GM18499 (cell line): Measurements from ENCODE around the gene ABCA3.
A peak's percentile ranks its signal among the peaks of the same experiment; 100 is the strongest.
"Not testable (repeated sequence)": the region's sequence is repeated elsewhere in the genome, so short reads cannot be mapped to it uniquely, and the experiment has no call there.

ENCODE experiments used
- ATAC-seq: cut with Tn5 transposase; IDR thresholded peaks from one replicate; pipeline ENCODE4 v1.9.1; 2021; ENCODE audit warnings: moderate number of reproducible peaks; ENCODE audit not compliant: insufficient read depth, unreplicated experiment

The ABCA3 gene

GRCh38 chr16:2340564-2341455 is at the start of gene ABCA3:
Gene ABCA3, minus strand, starts transcription at chr16:2340728. Its CDS starts 14,262 bp downstream, at chr16:2326466.
- peak; percentile 71 for ATAC-seq

GRCh38 chr16:2388875-2389433 is 48.4 kb upstream of the ABCA3 start:
- ATAC-seq: no peak

- ATAC-seq: no peak
Observed at GRCh38 chr16:2388139-2388874, 47.8 kb upstream of the ABCA3 start.

- ATAC-seq: no peak
Observed at GRCh38 chr16:2386990-2387389, 46.5 kb upstream of the ABCA3 start.

DNA sequence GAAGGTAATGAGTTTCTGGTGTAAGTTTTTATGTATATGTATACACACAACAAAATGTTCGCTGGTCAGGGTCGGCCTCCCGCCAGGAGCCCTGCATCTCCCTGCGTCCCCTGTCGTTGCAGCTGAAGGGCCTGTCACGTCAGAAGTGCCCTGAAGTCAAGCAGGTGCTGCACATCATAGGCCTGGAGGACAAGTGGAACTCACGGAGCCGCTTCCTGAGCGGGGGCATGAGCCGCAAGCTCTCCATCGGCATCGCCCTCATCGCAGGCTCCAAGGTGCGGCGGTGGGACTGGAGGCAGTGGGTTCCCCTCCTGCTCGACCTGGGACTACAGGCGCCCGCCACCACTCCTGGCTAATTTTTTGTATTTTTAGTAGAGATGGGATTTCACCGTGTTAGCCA is 45.5 kb upstream of the ABCA3 start:
- ATAC-seq: not testable (repeated sequence)

- no peak for ATAC-seq
Observed at GRCh38 chr16:2385190-2385836, 44.8 kb upstream of the ABCA3 start.

DNA sequence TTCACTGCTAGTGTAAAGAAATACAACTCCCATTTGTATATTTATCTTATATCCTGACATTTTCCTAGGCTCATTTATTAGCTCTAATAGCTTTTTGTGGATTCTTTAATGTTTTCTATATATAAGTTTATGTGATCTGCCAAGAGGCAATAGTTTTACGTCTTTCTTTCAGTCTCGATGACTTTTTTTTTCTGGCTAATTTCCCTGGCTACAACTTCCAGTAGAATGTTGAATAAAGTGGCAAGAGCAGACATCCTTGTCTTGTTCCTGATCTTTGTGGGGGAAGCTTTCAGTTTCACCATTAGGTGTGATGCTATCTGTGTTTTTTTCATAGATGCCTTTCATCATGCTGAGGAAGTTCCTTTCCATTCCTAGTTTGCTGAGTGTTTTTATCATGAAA is 43.9 kb upstream of the ABCA3 start:
- no peak for ATAC-seq

- no peak for ATAC-seq
Observed at GRCh38 chr16:2383501-2383900, 43.0 kb upstream of the ABCA3 start.

GRCh38 chr16:2374644-2375043 is 34.1 kb upstream of the ABCA3 start:
- ATAC-seq: no peak

DNA sequence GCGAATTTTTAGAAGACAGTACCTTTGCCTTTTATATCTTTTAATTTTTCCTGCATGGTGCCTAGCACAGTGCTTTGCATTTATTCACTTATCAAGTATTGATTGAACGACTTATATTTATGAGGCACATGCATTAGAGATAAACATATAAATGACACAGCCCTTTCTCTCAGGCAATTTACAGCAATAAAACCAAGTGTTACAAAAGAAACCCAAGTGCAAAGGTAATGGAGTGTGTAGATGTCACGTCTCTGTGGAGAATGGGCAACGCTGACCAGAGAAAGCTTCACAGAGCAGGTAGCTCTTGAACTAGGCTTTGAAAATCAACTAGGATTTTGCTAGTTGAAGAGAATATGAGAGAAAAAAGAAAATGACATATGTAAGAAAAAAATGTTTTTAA is 32.6 kb upstream of the ABCA3 start:
- ATAC-seq: no peak

DNA sequence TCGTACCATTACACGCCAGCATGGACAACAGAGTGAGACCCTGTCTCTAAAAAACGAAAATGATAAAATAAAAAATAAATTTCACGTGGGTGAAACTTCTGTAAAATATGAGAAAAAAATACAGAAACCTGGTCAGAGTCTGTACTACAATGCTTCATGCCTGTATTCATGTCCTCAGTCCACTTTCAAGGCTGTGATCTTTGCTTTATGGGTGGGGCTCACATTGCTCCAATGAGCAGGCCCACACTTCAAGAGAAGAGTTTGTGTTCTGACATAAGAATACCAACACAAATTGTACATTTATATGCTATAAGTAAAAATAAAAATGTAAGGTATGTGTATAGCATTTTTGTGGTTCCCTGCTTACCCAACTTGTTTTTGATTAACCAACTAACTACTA is 32.2 kb upstream of the ABCA3 start:
- no peak for ATAC-seq

DNA sequence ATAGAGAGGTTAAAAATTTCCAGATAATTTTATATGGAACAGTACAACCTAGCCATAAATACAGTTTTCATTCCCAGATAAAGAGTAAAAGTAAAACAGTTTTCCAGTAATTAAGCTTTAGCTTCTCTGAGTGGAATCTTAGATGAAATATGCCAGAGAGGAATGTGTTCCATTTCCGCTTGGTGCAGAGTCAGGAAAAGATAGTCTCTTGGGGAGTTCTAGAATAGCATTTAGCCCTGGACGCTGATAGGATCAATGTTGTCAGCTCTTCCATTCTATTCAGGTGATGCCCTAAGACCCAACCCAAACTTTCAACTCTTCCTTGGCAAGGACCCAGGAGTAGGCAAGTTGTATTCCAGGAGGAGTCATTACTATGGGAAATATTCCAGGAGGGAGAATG is 30.9 kb upstream of the ABCA3 start:
- no peak for ATAC-seq

DNA sequence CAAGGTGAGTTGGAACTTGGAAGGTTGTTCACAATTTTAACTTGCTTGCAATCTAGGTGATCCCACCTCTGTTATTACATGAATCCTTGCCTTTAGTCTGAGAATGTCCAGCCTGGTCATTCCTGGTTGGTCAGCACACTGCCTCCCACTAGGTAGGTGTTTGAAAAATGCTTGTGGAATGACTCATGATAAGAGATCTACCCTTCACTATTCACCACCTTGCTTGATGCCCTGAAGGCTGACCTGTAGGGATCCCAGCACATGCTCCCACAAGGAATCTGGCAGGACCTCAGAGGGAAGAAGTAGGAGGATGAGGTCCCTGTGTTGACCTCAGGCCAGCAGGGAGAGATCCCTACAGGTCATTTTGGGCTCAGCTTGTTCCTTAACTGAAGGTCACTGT is 30.2 kb upstream of the ABCA3 start:
- ATAC-seq: no peak

DNA sequence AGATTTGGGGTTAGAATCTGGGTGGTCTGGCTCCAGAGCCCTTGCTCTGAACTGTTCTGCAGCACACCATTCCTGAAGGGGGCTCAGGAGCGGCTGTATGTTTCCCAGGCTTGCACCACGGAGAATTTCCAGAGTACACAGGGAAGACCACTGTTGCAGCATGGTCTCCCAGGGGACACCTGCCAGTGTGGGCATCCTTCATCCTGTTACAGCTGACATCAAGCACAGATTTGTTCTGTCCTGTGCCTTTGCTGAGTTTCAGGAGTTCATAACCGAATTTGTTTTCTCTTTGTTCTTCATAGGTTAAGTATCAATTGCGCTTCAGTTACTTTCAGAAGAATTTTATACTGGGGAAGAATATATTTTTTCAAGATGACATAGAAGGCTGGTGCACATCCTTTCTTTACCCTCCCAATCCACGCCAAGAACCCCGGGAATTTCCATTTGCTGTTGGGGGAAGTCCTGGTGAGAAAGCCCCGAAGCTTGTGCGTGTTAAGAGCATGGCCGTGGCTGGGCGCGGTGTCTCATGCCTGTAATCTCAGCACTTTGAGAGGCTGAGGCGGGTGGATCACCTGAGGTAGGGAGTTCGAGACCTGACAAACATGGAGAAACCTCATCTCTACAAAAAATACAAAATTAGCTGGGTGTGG is 26.3 kb upstream of the ABCA3 start:
- no peak for ATAC-seq

DNA sequence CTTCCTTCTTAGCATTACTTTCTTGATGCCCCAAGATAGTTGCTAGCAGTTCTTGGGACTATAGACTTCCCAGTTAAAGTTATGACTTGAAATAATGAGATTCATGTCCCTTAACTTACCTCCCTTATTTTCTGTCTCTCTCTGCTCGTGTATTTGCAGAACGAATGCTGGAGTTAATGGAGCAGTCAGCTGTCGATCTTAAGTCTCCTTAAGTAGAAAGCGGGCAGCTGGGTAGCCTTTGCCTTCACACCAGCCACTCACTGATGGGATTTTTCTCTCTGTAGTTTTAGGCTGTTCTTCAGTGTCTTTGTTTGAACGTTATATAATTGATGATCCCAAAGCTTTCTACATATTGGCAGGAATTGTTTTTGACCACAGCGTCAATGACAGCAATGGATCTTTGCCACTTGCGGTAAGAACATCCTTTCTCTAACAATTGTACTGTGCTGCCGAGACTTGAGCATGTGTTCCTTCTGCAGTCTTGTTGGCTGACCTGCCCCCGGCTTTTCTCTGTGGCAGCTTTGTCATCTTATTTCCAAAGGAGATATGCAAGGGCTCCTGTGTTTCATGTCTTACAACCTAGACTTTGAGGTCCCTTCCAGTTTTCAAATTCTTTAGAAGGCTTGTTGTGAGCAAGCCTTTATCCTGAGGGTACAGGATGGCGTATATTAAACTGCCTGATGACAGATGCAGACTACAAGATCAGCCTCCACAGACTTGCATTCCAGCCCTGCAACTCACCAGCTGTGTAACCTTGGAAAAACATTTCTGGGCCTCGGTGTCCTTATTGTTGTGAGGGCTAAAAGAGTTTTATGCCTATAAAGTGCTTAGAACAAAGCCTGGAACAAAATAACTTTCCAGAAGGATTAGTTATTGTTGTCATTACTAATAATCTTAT is 25.1 kb upstream of the ABCA3 start:
- ATAC-seq: no peak

DNA sequence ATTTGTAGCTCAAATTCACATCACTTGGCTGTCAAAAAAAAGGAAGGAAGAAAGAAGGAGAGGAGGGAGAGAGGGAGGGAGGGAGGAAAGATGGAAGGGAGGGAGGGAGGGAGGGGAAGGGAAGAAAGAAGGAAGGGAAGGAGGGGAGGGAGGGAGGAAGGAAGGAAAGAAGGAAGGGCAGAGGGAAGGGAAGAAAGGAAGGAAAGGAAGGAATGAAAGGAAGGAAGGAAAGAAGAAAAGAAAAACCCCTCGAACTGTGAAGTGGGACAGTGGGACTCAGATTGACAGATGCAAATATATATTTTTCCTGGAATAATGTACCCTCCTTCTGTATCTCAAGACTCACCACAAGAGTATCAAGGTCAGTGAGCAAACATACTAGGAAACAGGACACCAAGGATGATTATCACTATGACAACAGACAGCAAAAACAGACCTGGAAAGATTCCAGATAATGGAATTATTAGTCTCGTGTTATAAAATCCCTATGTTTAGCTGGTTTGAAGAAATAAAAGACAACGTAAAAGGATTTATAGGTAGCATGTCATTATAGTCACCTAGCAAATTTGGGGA is 24.2 kb upstream of the ABCA3 start:
- ATAC-seq: no peak

- no peak for ATAC-seq
Observed at GRCh38 chr16:2362218-2362617, 21.7 kb upstream of the ABCA3 start.

GRCh38 chr16:2361129-2361528 is 20.6 kb upstream of the ABCA3 start:
- no peak for ATAC-seq

GRCh38 chr16:2359919-2360318 is 19.4 kb upstream of the ABCA3 start:
- ATAC-seq: no peak
